Panc1 (cell line): ENCODE data around the gene SND1. TPM values are rescaled to one million over a fixed set of nuclear protein-coding genes. Genes with fewer than 3 reads are reported as not detected.

ENCODE experiments used
- ATAC-seq: fragments of 200-7000 bp; cut with Tn5 transposase; 2 replicates; pipeline ENCODE4 v1.9.1; 2020; ENCODE audit warnings: mild to moderate bottlenecking, moderate library complexity
- BruUV-seq: library from RNA; stranded (reverse); fragments of 400-500 nt; replicated peaks from 2 replicates; lab custom pipeline; 2021; lab: Mats Ljungman, UMichigan
- CTCF ChIA-PET: fragments of 300-600 bp; sonication (Branson Sonifier 250); formaldehyde crosslinking; loops from one replicate; lab custom pipeline; 2022; ENCODE audit warnings: antibody characterized with exemption; lab: Charles Lee
- POLR2A ChIA-PET: fragments of 300-600 bp; sonication (Branson Sonifier 250); formaldehyde crosslinking; loops from one replicate; lab custom pipeline; 2022; ENCODE audit warnings: antibody characterized with exemption; lab: Charles Lee
- DNase-seq: peaks from one replicate; pipeline ENCODE4 v3.0.0-alpha.2; 2010; ENCODE audit warnings: low read depth, low spot score
- H3K27ac ChIP-seq: 2 replicates; pipeline ENCODE4 v1.5.1; 2011; ENCODE audit warnings: mild to moderate bottlenecking, low read length, inconsistent platforms
- H3K27me3 ChIP-seq: fragments of 200-500 bp; sonication (Bioruptor generic); 2 replicates; pipeline ENCODE4 v1.6.0; 2014; ENCODE audit warnings: low read length, inconsistent platforms; ENCODE audit not compliant: control insufficient read depth, insufficient read depth
- H3K36me3 ChIP-seq: fragments of 200-500 bp; sonication (Bioruptor generic); 2 replicates; pipeline ENCODE4 v1.5.1; 2014; ENCODE audit warnings: inconsistent platforms, mild to moderate bottlenecking, low read length, moderate library complexity; ENCODE audit not compliant: control insufficient read depth, insufficient read depth
- H3K4me1 ChIP-seq: 2 replicates; pipeline ENCODE4 v1.5.1; 2011; ENCODE audit warnings: inconsistent platforms, mild to moderate bottlenecking, low read length, moderate library complexity; ENCODE audit not compliant: control insufficient read depth, insufficient read depth
- H3K4me3 ChIP-seq, 2 experiments: 2 replicates each; pipeline ENCODE4 v1.5.1; 2011 to 2012; ENCODE audit warnings: low read depth in 2 of 2, low read length in 2 of 2, mild to moderate bottlenecking in 2 of 2, inconsistent platforms in 1 of 2, moderate library complexity in 1 of 2
- H3K9me3 ChIP-seq: fragments of 200-500 bp; sonication (Bioruptor generic); 2 replicates; pipeline ENCODE4 v1.5.1; 2014; ENCODE audit warnings: low read depth, mild to moderate bottlenecking, inconsistent platforms, low read length, moderate library complexity; ENCODE audit not compliant: control insufficient read depth, insufficient read depth
- POLR2AphosphoS5 ChIP-seq: IDR thresholded peaks from 2 replicates; pipeline ENCODE4 v1.6.1; 2012; ENCODE audit warnings: mild to moderate bottlenecking, low read depth, low read length, moderate library complexity
- REST ChIP-seq, 2 experiments: IDR thresholded peaks; 2 replicates each; pipeline ENCODE4 v1.6.1; 2011 to 2012; ENCODE audit warnings: low read depth in 2 of 2, control low read depth in 1 of 2, low read length in 1 of 2, mild to moderate bottlenecking in 1 of 2, moderate library complexity in 1 of 2; ENCODE audit not compliant: insufficient read depth in 1 of 2
- SIN3A ChIP-seq: IDR thresholded peaks from 2 replicates; pipeline ENCODE4 v1.6.1; 2012; ENCODE audit warnings: low read depth, mild to moderate bottlenecking, low read length, moderate library complexity, borderline replicate concordance; ENCODE audit not compliant: insufficient read depth
- TCF7L2 ChIP-seq: IDR thresholded peaks from 2 replicates; pipeline ENCODE4 v1.6.1; 2011; ENCODE audit warnings: mild to moderate bottlenecking, low read depth, low read length, inconsistent platforms
- in situ Hi-C: cut with HindIII; loops from 2 replicates; pipeline ENCODE4 v1.10.0; 2016; ENCODE audit warnings: low sequenced_read_pairs, low pct_unique_long_range_greater_than_20kb
- intact Hi-C: fragments of 100-400 bp; cut with micrococcal nuclease; formaldehyde crosslinking; loops from one replicate; pipeline ENCODE4 v1.10.0; 2022; ENCODE audit not compliant: unreplicated experiment
- total RNA-seq: library from RNA; stranded (reverse); gene quantifications from one replicate; pipeline ENCODE4 v1.2.1, GENCODE V29; 2021; ENCODE audit not compliant: unreplicated experiment
- TF ChIP-seq, protein P1 (sequence below): fragments of 450-650 bp; IDR thresholded peaks from 2 replicates; pipeline ENCODE4 v1.5.1; 2017; ENCODE audit warnings: mild to moderate bottlenecking

Gene SND1
- total RNA-seq, 1 experiment from 2014 or later, result 176 TPM

- POLR2A ChIA-PET, result no interaction called here
- CTCF ChIA-PET, result no interaction called here
Observed at GRCh38 chr7:128000854-128001265, 348.9 kb downstream of the SND1 start.

DNA sequence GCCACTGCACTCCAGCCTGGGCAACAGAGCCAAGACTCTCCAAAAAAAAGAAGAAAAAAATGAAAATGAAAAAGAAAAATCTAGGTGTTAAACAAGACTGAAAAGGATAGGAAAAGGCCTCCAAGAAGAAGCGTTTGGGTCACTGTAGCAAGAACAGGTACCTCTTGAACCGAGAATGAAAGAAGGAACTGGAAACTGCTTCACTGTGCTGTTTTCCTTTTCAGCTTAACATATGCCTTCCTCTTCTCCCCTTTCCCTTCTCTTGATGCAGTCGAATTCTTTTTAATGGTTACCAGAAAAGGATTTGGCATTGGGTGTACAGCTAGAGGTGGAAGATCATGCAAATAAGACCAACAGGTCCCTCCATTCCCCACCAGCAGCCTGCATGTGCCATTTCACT, 351.2 kb downstream of the SND1 start:
- H3K9me3 ChIP-seq, result no peaks in the 10 kb centered on the region
- no peak overlapping the region for H3K4me3 ChIP-seq
- H3K36me3 ChIP-seq, result no peaks in the 10 kb centered on the region; the same call in 1 of the 2 replicates
- ChIA-PET CTCF (interaction anchor here (0.7 kb wide), 2 partner anchors 655 to 1436 kb away, joined by 3 to 9 read pairs; no protein-coding TSS in a partner anchor), POLR2A (no interaction called here)
- in situ Hi-C loops, result no loop called here
- DNase-seq (no peak), ATAC-seq (no peak)
- BruUV-seq, result no TSS peak
- H3K27ac ChIP-seq, result no peak overlapping the region
- no peaks in the 10 kb centered on the region for H3K4me1 ChIP-seq
- intact Hi-C loops, result no loop called here
- no peaks in the 10 kb centered on the region for H3K27me3 ChIP-seq
- TF ChIP-seq POLR2AphosphoS5 (no peak), REST (IDR thresholded peaks at IDR 0.05; ENCODE audit: insufficient read depth in 1 of 2, low read depth in 2 of 2, low read length in 1 of 2) (no peak), SIN3A (no peak), TCF7L2 (no peak)
- TF ChIP-seq, protein P1, sequence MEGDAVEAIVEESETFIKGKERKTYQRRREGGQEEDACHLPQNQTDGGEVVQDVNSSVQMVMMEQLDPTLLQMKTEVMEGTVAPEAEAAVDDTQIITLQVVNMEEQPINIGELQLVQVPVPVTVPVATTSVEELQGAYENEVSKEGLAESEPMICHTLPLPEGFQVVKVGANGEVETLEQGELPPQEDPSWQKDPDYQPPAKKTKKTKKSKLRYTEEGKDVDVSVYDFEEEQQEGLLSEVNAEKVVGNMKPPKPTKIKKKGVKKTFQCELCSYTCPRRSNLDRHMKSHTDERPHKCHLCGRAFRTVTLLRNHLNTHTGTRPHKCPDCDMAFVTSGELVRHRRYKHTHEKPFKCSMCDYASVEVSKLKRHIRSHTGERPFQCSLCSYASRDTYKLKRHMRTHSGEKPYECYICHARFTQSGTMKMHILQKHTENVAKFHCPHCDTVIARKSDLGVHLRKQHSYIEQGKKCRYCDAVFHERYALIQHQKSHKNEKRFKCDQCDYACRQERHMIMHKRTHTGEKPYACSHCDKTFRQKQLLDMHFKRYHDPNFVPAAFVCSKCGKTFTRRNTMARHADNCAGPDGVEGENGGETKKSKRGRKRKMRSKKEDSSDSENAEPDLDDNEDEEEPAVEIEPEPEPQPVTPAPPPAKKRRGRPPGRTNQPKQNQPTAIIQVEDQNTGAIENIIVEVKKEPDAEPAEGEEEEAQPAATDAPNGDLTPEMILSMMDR, result no peak

More at GRCh38 chr7:128000854-128001265, 348.9 kb downstream of the SND1 start:
- H3K9me3 ChIP-seq, result no peaks in the 10 kb centered on the region
- BruUV-seq, result no TSS peak
- no peak for DNase-seq
- no peak overlapping the region for H3K4me3 ChIP-seq
- H3K27ac ChIP-seq, result no peak overlapping the region
- no peak for ATAC-seq
- no peaks in the 10 kb centered on the region for H3K4me1 ChIP-seq
- H3K27me3 ChIP-seq, result no peaks in the 10 kb centered on the region
- in situ Hi-C loops (no loop called here), intact Hi-C loops (no loop called here)
- H3K36me3 ChIP-seq, result no peaks in the 10 kb centered on the region
- TF ChIP-seq REST (IDR thresholded peaks at IDR 0.05; ENCODE audit: insufficient read depth in 1 of 2, low read depth in 2 of 2, low read length in 1 of 2) (no peak), TCF7L2 (no peak), SIN3A (no peak), POLR2AphosphoS5 (no peak)
- TF ChIP-seq, protein P1, result no peak
